Fibroblast of lung (primary cell): ENCODE results near the gene ANLN. TPM values are rescaled to one million over a fixed set of nuclear protein-coding genes. Genes with fewer than 3 reads are reported as not detected.

ENCODE experiments used
- DNase-seq, 2 donors: peaks; one replicate each; pipeline versions ENCODE4 v3.0.0 to v3.0.0-alpha.2; 2010; ENCODE audit warnings: low read depth in 2 of 2
- H2AFZ ChIP-seq: 2 replicates; pipeline ENCODE4 v1.5.1; 2012; ENCODE audit warnings: low read length, control low read depth, inconsistent platforms
- H3K27ac ChIP-seq: 2 replicates; pipeline ENCODE4 v1.5.1; 2011; ENCODE audit warnings: low read length, control low read depth; ENCODE audit not compliant: insufficient read depth
- H3K27me3 ChIP-seq: 2 replicates; pipeline ENCODE4 v1.5.1; 2011; ENCODE audit warnings: mild to moderate bottlenecking, low read length; ENCODE audit not compliant: control insufficient read depth, insufficient read depth
- H3K36me3 ChIP-seq: 2 replicates; pipeline ENCODE4 v1.5.1; 2011; ENCODE audit warnings: low read length; ENCODE audit not compliant: control insufficient read depth, insufficient read depth
- H3K4me1 ChIP-seq: 2 replicates; pipeline ENCODE4 v1.5.1; 2011; ENCODE audit warnings: low read length; ENCODE audit not compliant: control insufficient read depth, insufficient read depth; ENCODE audit errors: extremely low read depth
- H3K4me2 ChIP-seq: 2 replicates; pipeline ENCODE4 v1.5.1; 2011; ENCODE audit warnings: low read length, control low read depth; ENCODE audit not compliant: insufficient read depth; ENCODE audit errors: extremely low read depth
- H3K4me3 ChIP-seq, 4 experiments: fragments of 200-600 bp in 1 of 4; sonication (generic) in 1 of 4; replicated peaks in 1 of 4; 2 replicates each; pipeline ENCODE4 v1.5.1; 2011 to 2016; ENCODE audit warnings: low read length in 4 of 4, low read depth in 3 of 4, mild to moderate bottlenecking in 3 of 4, control low read depth in 2 of 4, inconsistent platforms in 1 of 4, mixed read lengths in 1 of 4; ENCODE audit not compliant: insufficient read depth in 1 of 4; ENCODE audit errors: control extremely low read depth in 1 of 4
- H3K79me2 ChIP-seq: 2 replicates; pipeline ENCODE4 v1.5.1; 2012; ENCODE audit warnings: mild to moderate bottlenecking, low read length, inconsistent platforms; ENCODE audit not compliant: control insufficient read depth, insufficient read depth
- H3K9ac ChIP-seq: 2 replicates; pipeline ENCODE4 v1.5.1; 2011; ENCODE audit warnings: mild to moderate bottlenecking, low read length, control low read depth; ENCODE audit not compliant: insufficient read depth
- H3K9me3 ChIP-seq: 2 replicates; pipeline ENCODE4 v1.5.1; 2012; ENCODE audit warnings: low read depth, low read length; ENCODE audit not compliant: control insufficient read depth, insufficient read depth
- H4K20me1 ChIP-seq: 2 replicates; pipeline ENCODE4 v1.5.1; 2011; ENCODE audit warnings: low read length; ENCODE audit not compliant: control insufficient read depth, insufficient read depth; ENCODE audit errors: extremely low read depth
- EZH2 ChIP-seq: IDR thresholded peaks from 2 replicates; pipeline ENCODE4 v1.5.1; 2012; ENCODE audit warnings: low read length, control low read depth, mild to moderate bottlenecking; ENCODE audit errors: missing control alignments
- polyA plus RNA-seq, 2 donors: library from polyadenylated mRNA; depleted of rRNA in 1 of 2; stranded (reverse) in 1 of 2; unstranded in 1 of 2; fragments of >200 nt; gene quantifications; 2 replicates each; pipeline ENCODE4 v1.2.1, GENCODE V29; 2011 to 2012; ENCODE audit warnings: missing spikeins in 1 of 2
- total RNA-seq: library from RNA; depleted of rRNA; stranded (reverse); fragments of >200 nt; gene quantifications from 2 replicates; pipeline ENCODE4 v1.2.1, GENCODE V29; 2014
- TF ChIP-seq, protein P1 (sequence below), 2 donors: IDR thresholded peaks in 1 of 2; conservative IDR thresholded peaks in 1 of 2; 1 replicate in 1 of 2; 2 replicates in 1 of 2; pipeline ENCODE4 v1.5.1; 2011 to 2012; ENCODE audit warnings: low read length in 2 of 2, control low read depth in 1 of 2, inconsistent platforms in 1 of 2, low read depth in 1 of 2, mild to moderate bottlenecking in 1 of 2

The ANLN gene
- total and polyA plus RNA-seq, 2 donors (not counting 1 experiment from before 2014, with no cell fraction given), result 21.5 to 25.3 TPM

DNA sequence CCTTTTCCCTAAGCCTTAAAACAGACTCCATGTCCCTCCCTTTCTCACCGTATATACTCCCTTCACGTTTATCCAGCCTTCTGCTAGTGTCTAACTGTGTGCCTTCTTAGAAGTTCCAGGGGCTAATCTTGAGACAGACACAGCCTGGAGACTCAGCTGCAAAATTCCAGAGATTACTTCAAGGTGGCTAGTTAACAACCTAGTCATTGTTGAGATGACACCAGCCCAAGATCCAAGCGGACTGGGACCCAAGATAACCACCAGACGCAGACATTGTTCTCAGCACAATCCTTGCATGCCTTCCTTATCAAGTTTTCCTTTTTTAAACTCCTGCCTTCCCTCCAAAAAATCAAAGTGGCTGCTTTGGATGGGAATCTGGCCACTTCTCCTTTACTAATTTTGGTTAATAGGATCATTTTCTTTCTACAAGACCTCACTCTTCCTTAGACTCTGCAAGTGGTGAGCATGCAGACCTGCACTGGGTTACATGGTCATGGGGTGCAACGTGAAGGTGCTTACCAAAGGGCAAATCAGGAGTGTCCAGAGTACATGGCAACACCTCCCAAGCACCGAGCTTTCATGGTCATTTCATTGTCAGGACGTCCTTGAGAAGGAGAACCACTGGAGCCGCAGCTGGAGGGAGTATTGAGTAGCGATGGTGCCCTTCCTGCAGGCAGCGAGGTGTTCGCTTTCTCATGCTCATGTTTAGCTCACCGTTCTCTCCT, 69.7 kb downstream of the ANLN start:
- peak in 1 of 2 donors; percentile 23 for DNase-seq
- Histone ChIP-seq H3K79me2 (no peaks in the 10 kb centered on the region), H3K4me1 (no peaks in the 10 kb centered on the region), H3K4me2 (no peak overlapping the region), H3K9me3 (no peaks in the 10 kb centered on the region), H3K27ac (no peak overlapping the region), H3K4me3 (no peak overlapping the region), H2AFZ (no peak overlapping the region), H3K36me3 (no peaks in the 10 kb centered on the region), H3K27me3 (peaks cover 4% of the 10 kb centered on the region), H3K9ac (no peak overlapping the region), H4K20me1 (no peaks in the 10 kb centered on the region)
- no peak for TF ChIP-seq EZH2
- TF ChIP-seq, protein P1, sequence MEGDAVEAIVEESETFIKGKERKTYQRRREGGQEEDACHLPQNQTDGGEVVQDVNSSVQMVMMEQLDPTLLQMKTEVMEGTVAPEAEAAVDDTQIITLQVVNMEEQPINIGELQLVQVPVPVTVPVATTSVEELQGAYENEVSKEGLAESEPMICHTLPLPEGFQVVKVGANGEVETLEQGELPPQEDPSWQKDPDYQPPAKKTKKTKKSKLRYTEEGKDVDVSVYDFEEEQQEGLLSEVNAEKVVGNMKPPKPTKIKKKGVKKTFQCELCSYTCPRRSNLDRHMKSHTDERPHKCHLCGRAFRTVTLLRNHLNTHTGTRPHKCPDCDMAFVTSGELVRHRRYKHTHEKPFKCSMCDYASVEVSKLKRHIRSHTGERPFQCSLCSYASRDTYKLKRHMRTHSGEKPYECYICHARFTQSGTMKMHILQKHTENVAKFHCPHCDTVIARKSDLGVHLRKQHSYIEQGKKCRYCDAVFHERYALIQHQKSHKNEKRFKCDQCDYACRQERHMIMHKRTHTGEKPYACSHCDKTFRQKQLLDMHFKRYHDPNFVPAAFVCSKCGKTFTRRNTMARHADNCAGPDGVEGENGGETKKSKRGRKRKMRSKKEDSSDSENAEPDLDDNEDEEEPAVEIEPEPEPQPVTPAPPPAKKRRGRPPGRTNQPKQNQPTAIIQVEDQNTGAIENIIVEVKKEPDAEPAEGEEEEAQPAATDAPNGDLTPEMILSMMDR (conservative IDR thresholded peaks at IDR 0.05 in 1 of 2, IDR thresholded peaks at IDR 0.05 in 1 of 2; ENCODE audit: low read depth in 1 of 2, low read length in 2 of 2), result no peak

DNA sequence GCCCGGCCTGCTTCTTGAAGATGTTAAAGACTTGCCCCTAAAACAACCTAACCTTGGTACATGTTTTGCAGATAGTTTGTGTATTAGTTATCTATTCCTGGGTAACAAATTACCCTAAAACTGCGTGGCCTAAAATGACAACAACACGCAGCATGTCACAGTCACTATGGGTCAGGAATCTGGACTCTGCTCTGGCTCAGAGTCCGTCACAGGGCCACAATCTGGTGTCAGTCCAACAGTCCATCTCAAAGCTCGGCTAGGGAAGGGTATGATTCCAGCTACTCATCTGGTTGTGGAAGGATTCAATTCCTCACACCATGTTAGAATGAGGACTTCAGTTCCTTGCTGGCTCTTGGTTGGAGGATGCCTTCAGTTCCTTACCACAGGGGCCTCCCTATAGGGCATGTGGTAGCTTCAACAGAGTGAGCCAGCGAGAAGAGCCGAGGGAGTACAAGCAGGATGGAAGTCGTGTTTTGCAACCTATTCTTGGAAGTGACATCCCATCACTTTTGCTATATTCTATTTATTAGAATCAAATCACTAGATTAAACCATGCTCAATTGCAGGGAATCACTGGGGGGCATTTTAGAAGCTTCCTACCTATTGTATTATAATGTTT, 71.3 kb downstream of the ANLN start:
- DNase-seq, result no peak
- no peak overlapping the region for H3K4me3 ChIP-seq
- TF ChIP-seq, protein P1 (conservative IDR thresholded peaks at IDR 0.05 in 1 of 2, IDR thresholded peaks at IDR 0.05 in 1 of 2; ENCODE audit: low read depth in 1 of 2, low read length in 2 of 2), result no peak
- no peak for TF ChIP-seq EZH2
- no peak overlapping the region for H3K27ac ChIP-seq
- no peak overlapping the region for H3K9ac ChIP-seq
- H3K27me3 ChIP-seq, result peaks cover 4% of the 10 kb centered on the region
- no peak overlapping the region for H3K4me2 ChIP-seq
- no peaks in the 10 kb centered on the region for H3K79me2 ChIP-seq
- no peaks in the 10 kb centered on the region for H3K9me3 ChIP-seq
- H3K36me3 ChIP-seq, result no peaks in the 10 kb centered on the region
- no peaks in the 10 kb centered on the region for H3K4me1 ChIP-seq
- no peaks in the 10 kb centered on the region for H4K20me1 ChIP-seq
- no peak overlapping the region for H2AFZ ChIP-seq

DNA sequence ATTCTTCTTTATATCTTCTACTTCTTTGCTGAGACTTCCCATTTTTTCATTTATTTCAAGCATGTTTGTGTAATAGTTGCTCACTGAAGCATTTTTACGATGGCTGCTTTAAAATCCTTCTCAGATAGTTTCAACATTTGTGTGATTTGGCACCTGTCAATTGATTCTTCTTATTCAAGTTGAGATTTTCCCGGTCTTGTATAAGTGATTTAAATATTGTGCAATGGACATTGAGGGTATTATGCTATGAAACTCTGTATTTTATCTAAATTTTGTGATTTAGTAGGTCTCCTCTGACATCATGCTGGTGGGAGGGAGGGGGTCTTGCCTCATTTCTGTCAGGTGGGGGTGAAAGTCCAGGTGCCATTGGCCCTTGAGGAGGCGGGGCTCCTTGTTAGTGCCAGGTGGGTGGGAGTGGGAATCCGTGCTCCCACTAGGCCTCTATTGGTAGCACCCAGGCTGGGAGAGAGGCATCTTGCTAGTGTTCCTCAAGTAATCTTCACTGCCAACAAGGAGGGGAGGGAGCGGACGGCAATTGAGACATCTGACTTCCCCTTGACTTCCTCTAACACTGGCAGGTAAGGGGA, 73.0 kb downstream of the ANLN start:
- TF ChIP-seq EZH2, result no peak
- TF ChIP-seq, protein P1 (conservative IDR thresholded peaks at IDR 0.05 in 1 of 2, IDR thresholded peaks at IDR 0.05 in 1 of 2; ENCODE audit: low read depth in 1 of 2, low read length in 2 of 2), result no peak
- H3K27ac ChIP-seq, result no peak overlapping the region
- H3K27me3 ChIP-seq, result peaks cover 4% of the 10 kb centered on the region
- no peaks in the 10 kb centered on the region for H4K20me1 ChIP-seq
- H3K4me2 ChIP-seq, result no peak overlapping the region
- no peak overlapping the region for H2AFZ ChIP-seq
- DNase-seq, result no peak
- H3K36me3 ChIP-seq, result no peaks in the 10 kb centered on the region
- H3K4me3 ChIP-seq, result no peak overlapping the region
- H3K9ac ChIP-seq, result no peak overlapping the region
- no peaks in the 10 kb centered on the region for H3K4me1 ChIP-seq
- no peaks in the 10 kb centered on the region for H3K9me3 ChIP-seq
- no peaks in the 10 kb centered on the region for H3K79me2 ChIP-seq
